HEK293 (cell line): ENCODE data around the gene CHMP6.
A peak's percentile ranks its signal among the peaks of the same experiment; 100 is the strongest.

Experiments used
- CTCF ChIA-PET: fragments of 350-600 bp; formaldehyde crosslinking; extraction: SDS; loops from one replicate; lab custom pipeline; 2021; ENCODE audit warnings: antibody characterized with exemption; lab: Yijun Ruan, JAX
- POLR2A ChIA-PET: fragments of 300-600 bp; formaldehyde crosslinking; extraction: SDS; loops from one replicate; lab custom pipeline; 2020; ENCODE audit warnings: antibody characterized with exemption, inconsistent platforms; lab: Yijun Ruan, JAX
- H3K27ac ChIP-seq: fragments of 200-500 bp; sonication (Bioruptor generic); 2 replicates; pipeline ENCODE4 v1.5.1; 2014; ENCODE audit warnings: low read depth, low read length, control low read depth, inconsistent platforms; ENCODE audit errors: extremely low read depth
- H3K36me3 ChIP-seq, 2 experiments: fragments of 200-500 bp in 1 of 2; sonication (Bioruptor generic) in 1 of 2; 1 replicate in 1 of 2; 2 replicates in 1 of 2; pipeline ENCODE4 v1.5.1; 2014 to 2017; ENCODE audit warnings: inconsistent platforms in 2 of 2, low read length in 2 of 2; ENCODE audit not compliant: control insufficient read depth in 2 of 2, insufficient read depth in 1 of 2
- H3K4me1 ChIP-seq: fragments of 200-500 bp; sonication (Bioruptor generic); 2 replicates; pipeline ENCODE4 v1.5.1; 2014; ENCODE audit warnings: mild to moderate bottlenecking, low read length, inconsistent platforms; ENCODE audit not compliant: control insufficient read depth, insufficient read depth
- H3K4me3 ChIP-seq: 2 replicates; pipeline ENCODE4 v1.5.1; 2011; ENCODE audit warnings: low read depth, mild to moderate bottlenecking, control low read depth, low read length, moderate library complexity
- H3K9me3 ChIP-seq: fragments of 200-500 bp; sonication (Bioruptor generic); 2 replicates; pipeline ENCODE4 v1.5.1; 2014; ENCODE audit warnings: low read depth, low read length, inconsistent platforms; ENCODE audit not compliant: control insufficient read depth, insufficient read depth
- BCL11A ChIP-seq: fragments of 450-650 bp; formaldehyde crosslinking; IDR thresholded peaks from 2 replicates; pipeline ENCODE4 v1.5.1; 2016; ENCODE audit warnings: low read depth, missing biosample characterization, missing genetic modification characterization
- GLIS1 ChIP-seq: fragments of 450-650 bp; formaldehyde crosslinking; IDR thresholded peaks from 2 replicates; pipeline ENCODE4 v1.5.1; 2016; ENCODE audit warnings: missing biosample characterization, missing genetic modification characterization
- KLF10 ChIP-seq: fragments of 450-650 bp; IDR thresholded peaks from 2 replicates; pipeline ENCODE4 v1.5.1; 2018; ENCODE audit warnings: missing biosample characterization, mild to moderate bottlenecking, missing genetic modification characterization
- KLF9 ChIP-seq: fragments of 450-650 bp; formaldehyde crosslinking; IDR thresholded peaks from 2 replicates; pipeline ENCODE4 v1.5.1; 2016; ENCODE audit warnings: missing biosample characterization, missing genetic modification characterization, low read depth
- SCRT1 ChIP-seq: fragments of 450-650 bp; formaldehyde crosslinking; IDR thresholded peaks from 2 replicates; pipeline ENCODE4 v1.5.1; 2016; ENCODE audit warnings: missing biosample characterization, missing genetic modification characterization, borderline replicate concordance
- SETDB1 ChIP-seq: IDR thresholded peaks from one replicate; pipeline ENCODE4 v1.6.1; 2017; ENCODE audit warnings: mild to moderate bottlenecking, low read length, moderate library complexity, mixed read lengths; ENCODE audit not compliant: insufficient read length
- SP3 ChIP-seq: fragments of 450-650 bp; formaldehyde crosslinking; IDR thresholded peaks from 2 replicates; pipeline ENCODE4 v1.5.1; 2016; ENCODE audit warnings: missing biosample characterization, missing genetic modification characterization
- ZNF140 ChIP-seq: fragments of 450-650 bp; formaldehyde crosslinking; IDR thresholded peaks from 2 replicates; pipeline ENCODE4 v1.5.1; 2016; ENCODE audit warnings: missing biosample characterization, missing genetic modification characterization
- ZNF146 ChIP-seq: fragments of 450-650 bp; formaldehyde crosslinking; IDR thresholded peaks from 2 replicates; pipeline ENCODE4 v1.5.1; 2016; ENCODE audit warnings: missing biosample characterization, missing genetic modification characterization
- ZNF544 ChIP-seq: fragments of 450-650 bp; formaldehyde crosslinking; IDR thresholded peaks from 2 replicates; pipeline ENCODE4 v1.5.0; 2017; ENCODE audit warnings: missing biosample characterization, missing genetic modification characterization
- ZNF548 ChIP-seq: fragments of 450-650 bp; formaldehyde crosslinking; IDR thresholded peaks from 2 replicates; pipeline ENCODE4 v1.5.1; 2016; ENCODE audit warnings: missing biosample characterization, missing genetic modification characterization
- ZNF629 ChIP-seq: fragments of 450-650 bp; formaldehyde crosslinking; IDR thresholded peaks from 2 replicates; pipeline ENCODE4 v1.5.1; 2017; ENCODE audit warnings: missing biosample characterization, missing genetic modification characterization
- ZNF660 ChIP-seq: fragments of 450-650 bp; IDR thresholded peaks from 2 replicates; pipeline ENCODE4 v1.5.1; 2018; ENCODE audit warnings: missing biosample characterization, mild to moderate bottlenecking, missing genetic modification characterization
- ZNF792 ChIP-seq: fragments of 450-650 bp; formaldehyde crosslinking; IDR thresholded peaks from 2 replicates; pipeline ENCODE4 v1.5.1; 2016; ENCODE audit warnings: missing biosample characterization, missing genetic modification characterization
- TF ChIP-seq, protein P1 (sequence below): fragments of 450-650 bp; formaldehyde crosslinking; IDR thresholded peaks from 2 replicates; pipeline ENCODE4 v1.5.1; 2016; ENCODE audit warnings: missing biosample characterization, missing genetic modification characterization
- TF ChIP-seq, protein P2 (sequence below): fragments of 450-650 bp; formaldehyde crosslinking; IDR thresholded peaks from 2 replicates; pipeline ENCODE4 v1.5.1; 2016; ENCODE audit warnings: missing biosample characterization, missing genetic modification characterization, borderline replicate concordance

CHMP6 gene

DNA sequence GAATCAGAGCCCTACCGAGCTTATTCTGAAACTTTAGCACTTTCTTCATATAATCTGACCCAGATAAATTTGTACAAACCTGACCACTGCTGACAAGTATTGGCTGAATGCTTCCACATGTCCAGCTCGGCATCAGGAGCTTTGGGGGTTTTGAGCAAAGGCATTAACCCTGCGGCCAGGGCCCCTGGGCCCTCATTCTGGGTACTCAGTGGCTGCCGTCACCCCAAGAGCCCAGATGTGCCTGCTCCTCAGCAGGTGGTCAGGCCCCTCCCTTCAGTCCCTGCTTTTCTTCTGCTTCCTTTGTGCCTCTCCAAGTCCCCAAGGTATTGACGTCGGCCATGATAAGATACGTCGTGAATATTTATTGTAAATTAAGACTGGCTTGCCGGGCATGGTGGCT is 47.3 kb upstream of the CHMP6 start (continued):
- TF ChIP-seq ZNF629, result no peak

DNA sequence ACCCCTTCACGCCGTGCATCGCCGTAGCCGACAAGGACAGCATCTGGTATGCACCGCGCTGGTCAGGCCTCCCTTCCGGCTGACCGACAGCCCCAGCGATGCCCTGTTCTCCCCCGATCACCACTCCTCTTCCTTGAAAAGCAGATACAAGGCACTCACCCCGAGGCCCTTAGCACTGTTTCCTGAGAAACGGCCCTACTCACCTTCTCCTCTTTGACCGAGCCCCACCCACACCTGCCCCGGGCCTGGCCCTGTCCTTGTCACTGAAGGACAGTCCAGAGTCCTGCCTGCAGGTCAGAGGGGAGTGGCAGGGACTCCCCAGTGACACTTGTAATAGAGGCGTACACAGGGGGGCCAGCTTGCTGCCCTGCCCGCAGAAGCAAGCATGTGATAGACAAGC is 45.9 kb upstream of the CHMP6 start:
- TF ChIP-seq BCL11A (no peak), SCRT1 (tag by site-specific recombination) (no peak), KLF9 (tag by site-specific recombination) (no peak), ZNF660 (tag by site-specific recombination) (no peak), ZNF548 (tag by site-specific recombination) (no peak), ZNF792 (tag by site-specific recombination) (no peak), SP3 (tag by site-specific recombination) (no peak), SETDB1 (no peak), ZNF544 (tag by site-specific recombination) (no peak), KLF10 (tag by site-specific recombination) (no peak)
- TF ChIP-seq, protein P1, sequence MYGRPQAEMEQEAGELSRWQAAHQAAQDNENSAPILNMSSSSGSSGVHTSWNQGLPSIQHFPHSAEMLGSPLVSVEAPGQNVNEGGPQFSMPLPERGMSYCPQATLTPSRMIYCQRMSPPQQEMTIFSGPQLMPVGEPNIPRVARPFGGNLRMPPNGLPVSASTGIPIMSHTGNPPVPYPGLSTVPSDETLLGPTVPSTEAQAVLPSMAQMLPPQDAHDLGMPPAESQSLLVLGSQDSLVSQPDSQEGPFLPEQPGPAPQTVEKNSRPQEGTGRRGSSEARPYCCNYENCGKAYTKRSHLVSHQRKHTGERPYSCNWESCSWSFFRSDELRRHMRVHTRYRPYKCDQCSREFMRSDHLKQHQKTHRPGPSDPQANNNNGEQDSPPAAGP (tag by site-specific recombination), result no peak
- TF ChIP-seq, protein P2, sequence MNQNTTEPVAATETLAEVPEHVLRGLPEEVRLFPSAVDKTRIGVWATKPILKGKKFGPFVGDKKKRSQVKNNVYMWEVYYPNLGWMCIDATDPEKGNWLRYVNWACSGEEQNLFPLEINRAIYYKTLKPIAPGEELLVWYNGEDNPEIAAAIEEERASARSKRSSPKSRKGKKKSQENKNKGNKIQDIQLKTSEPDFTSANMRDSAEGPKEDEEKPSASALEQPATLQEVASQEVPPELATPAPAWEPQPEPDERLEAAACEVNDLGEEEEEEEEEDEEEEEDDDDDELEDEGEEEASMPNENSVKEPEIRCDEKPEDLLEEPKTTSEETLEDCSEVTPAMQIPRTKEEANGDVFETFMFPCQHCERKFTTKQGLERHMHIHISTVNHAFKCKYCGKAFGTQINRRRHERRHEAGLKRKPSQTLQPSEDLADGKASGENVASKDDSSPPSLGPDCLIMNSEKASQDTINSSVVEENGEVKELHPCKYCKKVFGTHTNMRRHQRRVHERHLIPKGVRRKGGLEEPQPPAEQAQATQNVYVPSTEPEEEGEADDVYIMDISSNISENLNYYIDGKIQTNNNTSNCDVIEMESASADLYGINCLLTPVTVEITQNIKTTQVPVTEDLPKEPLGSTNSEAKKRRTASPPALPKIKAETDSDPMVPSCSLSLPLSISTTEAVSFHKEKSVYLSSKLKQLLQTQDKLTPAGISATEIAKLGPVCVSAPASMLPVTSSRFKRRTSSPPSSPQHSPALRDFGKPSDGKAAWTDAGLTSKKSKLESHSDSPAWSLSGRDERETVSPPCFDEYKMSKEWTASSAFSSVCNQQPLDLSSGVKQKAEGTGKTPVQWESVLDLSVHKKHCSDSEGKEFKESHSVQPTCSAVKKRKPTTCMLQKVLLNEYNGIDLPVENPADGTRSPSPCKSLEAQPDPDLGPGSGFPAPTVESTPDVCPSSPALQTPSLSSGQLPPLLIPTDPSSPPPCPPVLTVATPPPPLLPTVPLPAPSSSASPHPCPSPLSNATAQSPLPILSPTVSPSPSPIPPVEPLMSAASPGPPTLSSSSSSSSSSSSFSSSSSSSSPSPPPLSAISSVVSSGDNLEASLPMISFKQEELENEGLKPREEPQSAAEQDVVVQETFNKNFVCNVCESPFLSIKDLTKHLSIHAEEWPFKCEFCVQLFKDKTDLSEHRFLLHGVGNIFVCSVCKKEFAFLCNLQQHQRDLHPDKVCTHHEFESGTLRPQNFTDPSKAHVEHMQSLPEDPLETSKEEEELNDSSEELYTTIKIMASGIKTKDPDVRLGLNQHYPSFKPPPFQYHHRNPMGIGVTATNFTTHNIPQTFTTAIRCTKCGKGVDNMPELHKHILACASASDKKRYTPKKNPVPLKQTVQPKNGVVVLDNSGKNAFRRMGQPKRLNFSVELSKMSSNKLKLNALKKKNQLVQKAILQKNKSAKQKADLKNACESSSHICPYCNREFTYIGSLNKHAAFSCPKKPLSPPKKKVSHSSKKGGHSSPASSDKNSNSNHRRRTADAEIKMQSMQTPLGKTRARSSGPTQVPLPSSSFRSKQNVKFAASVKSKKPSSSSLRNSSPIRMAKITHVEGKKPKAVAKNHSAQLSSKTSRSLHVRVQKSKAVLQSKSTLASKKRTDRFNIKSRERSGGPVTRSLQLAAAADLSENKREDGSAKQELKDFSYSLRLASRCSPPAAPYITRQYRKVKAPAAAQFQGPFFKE (tag by site-specific recombination), result no peak
- Histone ChIP-seq H3K4me3 (no peak overlapping the region), H3K27ac (no peak overlapping the region), H3K9me3 (no peaks in the 10 kb centered on the region), H3K36me3 (peaks cover 5 to 49% of the 10 kb centered on the region in 2 experiments; a peak in 2 of 3 replicates), H3K4me1 (no peaks in the 10 kb centered on the region)
- POLR2A ChIA-PET, result no interaction called here
- CTCF ChIA-PET, result no interaction called here

DNA sequence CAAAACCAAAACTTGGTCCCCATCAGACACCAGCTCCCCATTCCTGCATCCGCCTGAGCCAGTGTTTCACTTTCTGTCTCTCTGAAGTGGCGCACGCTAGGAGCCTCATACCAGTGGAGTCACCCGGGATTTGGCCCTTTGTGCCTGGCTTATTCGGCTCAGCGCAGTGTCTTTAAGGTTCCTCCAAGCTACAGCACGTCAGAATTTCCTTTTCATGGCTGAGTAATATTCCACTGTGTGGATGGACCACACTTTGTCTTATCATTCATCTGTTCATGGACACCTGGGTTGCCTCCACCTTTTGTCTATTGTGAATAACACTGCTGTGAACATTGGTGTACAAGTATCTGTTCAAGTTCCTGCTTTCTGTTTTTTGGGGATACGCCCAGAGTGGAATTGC is 45.2 kb upstream of the CHMP6 start:
- H3K27ac ChIP-seq, result no peak overlapping the region
- TF ChIP-seq ZNF140 (0 out of 2 replicates have a peak, but pooled peaks have one; percentile 7), GLIS1 (tag by site-specific recombination) (no peak), ZNF146 (tag by site-specific recombination) (peak; percentile 99)
- TF ChIP-seq, all 188 proteins: peak for 2
- ChIA-PET POLR2A (no interaction called here), CTCF (interaction anchor here (0.5 to 0.7 kb wide), 2 partner anchors 213 to 845 kb away, joined by 3 read pairs; partner anchors contain the start of gene GAA)
- no peak overlapping the region for H3K4me3 ChIP-seq
- no peaks in the 10 kb centered on the region for H3K9me3 ChIP-seq
- no peaks in the 10 kb centered on the region for H3K4me1 ChIP-seq
- H3K36me3 ChIP-seq, result peaks cover 5 to 48% of the 10 kb centered on the region in 2 experiments; a peak in 2 of 3 replicates
